HepG2 (cell line): Measurements from ENCODE around the gene CTSW. TPM values are rescaled to one million over a fixed set of nuclear protein-coding genes. Genes with fewer than 3 reads are reported as not detected.

Source experiments
- ARID4A ChIP-seq: sonication (generic); formaldehyde crosslinking; IDR thresholded peaks from 2 replicates; pipeline ENCODE4 v1.5.0; 2020; ENCODE audit warnings: mild to moderate bottlenecking, missing genetic modification reagents, borderline replicate concordance
- DBP ChIP-seq: sonication (generic); formaldehyde crosslinking; IDR thresholded peaks from 2 replicates; pipeline ENCODE4 v1.4.0; 2020; ENCODE audit warnings: missing genetic modification reagents; ENCODE audit errors: not compliant biosample characterization
- FOXP4 ChIP-seq: sonication (generic); formaldehyde crosslinking; IDR thresholded peaks from 2 replicates; pipeline ENCODE4 v1.4.0; 2020; ENCODE audit warnings: missing genetic modification reagents
- GTF2F1 ChIP-seq: fragments of 150-350 bp; IDR thresholded peaks from 2 replicates; pipeline ENCODE4 v1.6.1; 2014; ENCODE audit warnings: low read length
- HNRNPK ChIP-seq: fragments of 200-400 bp; formaldehyde crosslinking; IDR thresholded peaks from 2 replicates; pipeline ENCODE4 v1.6.1; 2018; ENCODE audit warnings: low read length, low read depth, moderate library complexity, mild to moderate bottlenecking; ENCODE audit not compliant: poor library complexity, severe bottlenecking
- KLF6 ChIP-seq: IDR thresholded peaks from 2 replicates; pipeline ENCODE4 v1.8.0; 2016; ENCODE audit warnings: missing biosample characterization, missing genetic modification reagents
- RARG ChIP-seq: sonication (generic); formaldehyde crosslinking; IDR thresholded peaks from 2 replicates; pipeline ENCODE4 v1.4.0; 2020; ENCODE audit warnings: low read depth, mild to moderate bottlenecking, missing genetic modification reagents
- UBTF ChIP-seq: sonication (generic); formaldehyde crosslinking; IDR thresholded peaks from 2 replicates; pipeline ENCODE4 v1.4.0; 2020; ENCODE audit warnings: mild to moderate bottlenecking, missing genetic modification reagents
- ZC3H4 ChIP-seq: sonication (generic); formaldehyde crosslinking; IDR thresholded peaks from 2 replicates; pipeline ENCODE4 v1.4.0; 2020; ENCODE audit warnings: missing genetic modification reagents, borderline replicate concordance
- ZFP36L2 ChIP-seq: sonication (generic); formaldehyde crosslinking; IDR thresholded peaks from 2 replicates; pipeline ENCODE4 v1.4.0; 2020; ENCODE audit warnings: missing genetic modification reagents
- ZNF496 ChIP-seq: sonication (generic); formaldehyde crosslinking; IDR thresholded peaks from 2 replicates; pipeline ENCODE4 v1.8.1; 2023; ENCODE audit warnings: mild to moderate bottlenecking, moderate library complexity, missing genetic modification reagents; ENCODE audit not compliant: insufficient replicate concordance
- ZNF777 ChIP-seq: sonication (generic); formaldehyde crosslinking; IDR thresholded peaks from 2 replicates; pipeline ENCODE4 v1.4.0; 2020; ENCODE audit warnings: missing genetic modification reagents
- polyA plus RNA-seq, 8 experiments: library from polyadenylated mRNA; depleted of rRNA in 3 of 8; stranded (reverse) in 7 of 8; unstranded in 1 of 8; fragments of >200 nt; fragmentation: Illumina TruSeq in 4 of 8; extraction: Trizol in 4 of 8; gene quantifications; 2 replicates each; pipeline versions ENCODE4 v1.2.1 to v1.2.3, GENCODE V29; 2011 to 2016; ENCODE audit warnings: low read depth in 4 of 8, missing spikeins in 1 of 8, mixed read lengths in 1 of 8; ENCODE audit not compliant: insufficient read depth in 1 of 8
- total RNA-seq, 5 experiments: library from RNA; depleted of rRNA; stranded (reverse); fragments of >200 nt; fragmentation: Illumina TruSeq; extraction: Trizol; gene quantifications; 2 replicates each; pipeline ENCODE4 v1.2.3, GENCODE V29; 2016; ENCODE audit warnings: low read depth in 1 of 5
- TF ChIP-seq, protein P1 (sequence below), 2 experiments: sonication (generic) in 1 of 2; formaldehyde crosslinking in 1 of 2; IDR thresholded peaks; 2 replicates each; pipeline versions ENCODE4 v1.5.1 to v1.6.1; 2011 to 2020; ENCODE audit warnings: borderline replicate concordance in 1 of 2, low read depth in 1 of 2, low read length in 1 of 2, mild to moderate bottlenecking in 1 of 2, missing genetic modification reagents in 1 of 2, moderate library complexity in 1 of 2
- TF ChIP-seq, protein P2 (sequence below): IDR thresholded peaks from 2 replicates; pipeline ENCODE4 v1.6.1; 2012; ENCODE audit warnings: inconsistent platforms

CTSW gene
- total and polyA plus RNA-seq, 2 of the 13 experiments (the other 11 are each of a cell fraction or from before 2014, with no cell fraction given), result 0.09 TPM; not detected in 1

DNA sequence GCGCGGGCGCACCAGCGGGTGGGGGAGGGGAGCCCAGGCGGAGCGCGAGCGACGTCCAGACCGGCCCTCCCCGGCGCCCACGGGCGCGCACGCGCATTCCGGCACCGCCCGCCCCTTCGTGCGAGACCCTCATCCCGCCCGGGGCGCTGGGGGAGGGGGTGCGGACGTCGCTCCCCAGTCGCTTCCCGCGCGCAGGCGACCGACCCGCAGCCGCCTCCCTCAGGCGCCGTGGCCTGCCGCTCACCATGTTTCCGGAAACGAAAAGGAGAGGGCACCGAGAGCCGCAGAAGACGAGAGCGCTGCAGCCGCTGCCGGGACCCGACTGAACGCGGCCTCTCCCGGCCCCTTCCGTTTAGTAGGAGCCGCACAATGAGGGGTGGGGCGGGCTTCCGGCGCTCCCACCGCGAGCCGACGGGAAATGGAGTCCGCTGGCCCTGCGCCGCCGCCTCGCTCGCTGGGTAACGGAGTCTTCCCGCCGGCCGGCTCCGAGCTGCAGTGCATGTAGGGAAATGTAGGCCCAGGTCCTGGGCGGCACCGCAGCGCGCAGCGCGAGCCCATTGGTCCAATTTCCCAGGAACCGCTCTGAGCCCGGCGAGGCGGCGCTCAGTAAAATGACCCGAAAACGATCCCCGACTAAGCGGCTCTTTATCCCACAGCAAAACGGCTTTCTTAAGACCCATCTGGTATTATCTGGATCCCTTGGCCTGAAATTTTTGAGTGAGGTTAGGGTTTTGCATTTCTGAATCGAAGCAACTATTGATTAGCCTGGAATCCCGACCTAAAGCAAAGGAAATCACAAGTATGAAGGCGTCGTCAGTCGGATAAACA is 21.6 kb upstream of the CTSW start, which contains the start of gene CFL1 (continued):
- TF ChIP-seq, protein P1, sequence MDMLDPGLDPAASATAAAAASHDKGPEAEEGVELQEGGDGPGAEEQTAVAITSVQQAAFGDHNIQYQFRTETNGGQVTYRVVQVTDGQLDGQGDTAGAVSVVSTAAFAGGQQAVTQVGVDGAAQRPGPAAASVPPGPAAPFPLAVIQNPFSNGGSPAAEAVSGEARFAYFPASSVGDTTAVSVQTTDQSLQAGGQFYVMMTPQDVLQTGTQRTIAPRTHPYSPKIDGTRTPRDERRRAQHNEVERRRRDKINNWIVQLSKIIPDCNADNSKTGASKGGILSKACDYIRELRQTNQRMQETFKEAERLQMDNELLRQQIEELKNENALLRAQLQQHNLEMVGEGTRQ (IDR thresholded peaks at IDR 0.05; ENCODE audit: low read depth, low read length), result no peak
- TF ChIP-seq, protein P1 (CRISPR knock-in tag; IDR thresholded peaks at IDR 0.05; ENCODE audit: borderline replicate concordance), result peak; percentile 24; the same call in 1 of the 2 replicates
- no peak for TF ChIP-seq GTF2F1
- TF ChIP-seq, protein P2, sequence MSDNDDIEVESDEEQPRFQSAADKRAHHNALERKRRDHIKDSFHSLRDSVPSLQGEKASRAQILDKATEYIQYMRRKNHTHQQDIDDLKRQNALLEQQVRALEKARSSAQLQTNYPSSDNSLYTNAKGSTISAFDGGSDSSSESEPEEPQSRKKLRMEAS, result peak; percentile 68; the same call in 1 of the 2 replicates
- TF ChIP-seq ZFP36L2, result no peak
- TF ChIP-seq DBP (CRISPR knock-in tag), result no peak
- peak; percentile 88; the same call in 1 of the 2 replicates for TF ChIP-seq ARID4A (CRISPR knock-in tag)
- no peak for TF ChIP-seq ZC3H4
- TF ChIP-seq UBTF, result no peak; the same call in 1 of the 2 replicates
- peak; percentile 92 for TF ChIP-seq KLF6
- TF ChIP-seq ZNF496 (CRISPR knock-in tag), result no peak
- no peak for TF ChIP-seq HNRNPK
- no peak for TF ChIP-seq ZNF777
- 0 out of 2 replicates have a peak, but pooled peaks have one; percentile 24 for TF ChIP-seq FOXP4 (CRISPR knock-in tag)
- TF ChIP-seq RARG, result no peak
